Measurements from ENCODE around the gene ROS1.

ROS1 gene

GRCh38 chr6:117270055-117270842 lies 155.5 kb downstream of the ROS1 start:
- TF ChIP-seq PPARA (CRISPR knock-in tag; IDR thresholded peaks at IDR 0.05; ENCODE audit: borderline replicate concordance) (no peak), ZC3H10 (CRISPR knock-in tag; IDR thresholded peaks at IDR 0.05) (no peak), ESRRG (CRISPR knock-in tag; IDR thresholded peaks at IDR 0.05) (no peak)
- TF ChIP-seq, protein P1, sequence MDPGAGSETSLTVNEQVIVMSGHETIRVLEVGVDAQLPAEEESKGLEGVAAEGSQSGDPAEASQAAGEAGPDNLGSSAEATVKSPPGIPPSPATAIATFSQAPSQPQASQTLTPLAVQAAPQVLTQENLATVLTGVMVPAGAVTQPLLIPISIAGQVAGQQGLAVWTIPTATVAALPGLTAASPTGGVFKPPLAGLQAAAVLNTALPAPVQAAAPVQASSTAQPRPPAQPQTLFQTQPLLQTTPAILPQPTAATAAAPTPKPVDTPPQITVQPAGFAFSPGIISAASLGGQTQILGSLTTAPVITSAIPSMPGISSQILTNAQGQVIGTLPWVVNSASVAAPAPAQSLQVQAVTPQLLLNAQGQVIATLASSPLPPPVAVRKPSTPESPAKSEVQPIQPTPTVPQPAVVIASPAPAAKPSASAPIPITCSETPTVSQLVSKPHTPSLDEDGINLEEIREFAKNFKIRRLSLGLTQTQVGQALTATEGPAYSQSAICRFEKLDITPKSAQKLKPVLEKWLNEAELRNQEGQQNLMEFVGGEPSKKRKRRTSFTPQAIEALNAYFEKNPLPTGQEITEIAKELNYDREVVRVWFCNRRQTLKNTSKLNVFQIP (CRISPR knock-in tag; IDR thresholded peaks at IDR 0.05; ENCODE audit: borderline replicate concordance, low read depth), result no peak

DNA sequence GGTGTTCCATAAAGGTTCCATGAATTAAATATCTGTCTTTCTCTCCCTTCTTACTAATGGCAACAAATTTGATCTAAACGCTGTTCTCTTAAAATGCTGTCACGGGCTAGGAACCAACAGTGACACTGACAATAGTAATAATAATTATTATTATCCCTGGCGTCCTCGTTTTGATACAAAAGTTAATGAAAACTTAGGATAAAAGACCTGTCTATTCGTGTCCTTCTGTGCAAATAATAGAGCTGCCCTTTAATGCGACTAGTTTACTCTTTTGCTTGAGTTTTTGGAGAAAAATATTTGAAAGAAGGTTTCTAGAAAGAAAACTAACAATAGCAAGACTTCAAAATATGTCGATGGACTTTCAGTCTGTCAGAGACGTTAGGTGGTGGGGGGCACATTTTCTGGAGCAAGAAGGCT lies 156.1 kb downstream of the ROS1 start:
- TF ChIP-seq, protein P2, sequence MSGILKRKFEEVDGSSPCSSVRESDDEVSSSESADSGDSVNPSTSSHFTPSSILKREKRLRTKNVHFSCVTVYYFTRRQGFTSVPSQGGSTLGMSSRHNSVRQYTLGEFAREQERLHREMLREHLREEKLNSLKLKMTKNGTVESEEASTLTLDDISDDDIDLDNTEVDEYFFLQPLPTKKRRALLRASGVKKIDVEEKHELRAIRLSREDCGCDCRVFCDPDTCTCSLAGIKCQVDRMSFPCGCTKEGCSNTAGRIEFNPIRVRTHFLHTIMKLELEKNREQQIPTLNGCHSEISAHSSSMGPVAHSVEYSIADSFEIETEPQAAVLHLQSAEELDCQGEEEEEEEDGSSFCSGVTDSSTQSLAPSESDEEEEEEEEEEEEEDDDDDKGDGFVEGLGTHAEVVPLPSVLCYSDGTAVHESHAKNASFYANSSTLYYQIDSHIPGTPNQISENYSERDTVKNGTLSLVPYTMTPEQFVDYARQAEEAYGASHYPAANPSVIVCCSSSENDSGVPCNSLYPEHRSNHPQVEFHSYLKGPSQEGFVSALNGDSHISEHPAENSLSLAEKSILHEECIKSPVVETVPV (CRISPR knock-in tag; IDR thresholded peaks at IDR 0.05), result no peak
- ATAC-seq, result no peak

More at GRCh38 chr6:117270055-117270842, 155.5 kb downstream of the ROS1 start:
- ATAC-seq, result peak; percentile 52

GRCh38 chr6:117268924-117269323 lies 156.8 kb downstream of the ROS1 start:
- no peak for ATAC-seq
- TF ChIP-seq, protein P3, sequence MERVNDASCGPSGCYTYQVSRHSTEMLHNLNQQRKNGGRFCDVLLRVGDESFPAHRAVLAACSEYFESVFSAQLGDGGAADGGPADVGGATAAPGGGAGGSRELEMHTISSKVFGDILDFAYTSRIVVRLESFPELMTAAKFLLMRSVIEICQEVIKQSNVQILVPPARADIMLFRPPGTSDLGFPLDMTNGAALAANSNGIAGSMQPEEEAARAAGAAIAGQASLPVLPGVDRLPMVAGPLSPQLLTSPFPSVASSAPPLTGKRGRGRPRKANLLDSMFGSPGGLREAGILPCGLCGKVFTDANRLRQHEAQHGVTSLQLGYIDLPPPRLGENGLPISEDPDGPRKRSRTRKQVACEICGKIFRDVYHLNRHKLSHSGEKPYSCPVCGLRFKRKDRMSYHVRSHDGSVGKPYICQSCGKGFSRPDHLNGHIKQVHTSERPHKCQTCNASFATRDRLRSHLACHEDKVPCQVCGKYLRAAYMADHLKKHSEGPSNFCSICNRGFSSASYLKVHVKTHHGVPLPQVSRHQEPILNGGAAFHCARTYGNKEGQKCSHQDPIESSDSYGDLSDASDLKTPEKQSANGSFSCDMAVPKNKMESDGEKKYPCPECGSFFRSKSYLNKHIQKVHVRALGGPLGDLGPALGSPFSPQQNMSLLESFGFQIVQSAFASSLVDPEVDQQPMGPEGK (CRISPR knock-in tag; IDR thresholded peaks at IDR 0.05; ENCODE audit: borderline replicate concordance), result no peak
- TF ChIP-seq ZC3H10 (CRISPR knock-in tag; IDR thresholded peaks at IDR 0.05), result no peak
- no peak for TF ChIP-seq RARB (CRISPR knock-in tag; IDR thresholded peaks at IDR 0.05)
- TF ChIP-seq TOX (CRISPR knock-in tag; IDR thresholded peaks at IDR 0.05; ENCODE audit: borderline replicate concordance), result no peak
- no peak for TF ChIP-seq PPARA (CRISPR knock-in tag; IDR thresholded peaks at IDR 0.05; ENCODE audit: borderline replicate concordance)
- TF ChIP-seq ZNF8 (CRISPR knock-in tag; IDR thresholded peaks at IDR 0.05), result no peak
- no peak for TF ChIP-seq ZNF565 (CRISPR knock-in tag; conservative IDR thresholded peaks at IDR 0.05; ENCODE audit: low read depth)
- no peak for TF ChIP-seq SNAI2 (CRISPR knock-in tag; IDR thresholded peaks at IDR 0.05)
- TF ChIP-seq ZNF70 (CRISPR knock-in tag; IDR thresholded peaks at IDR 0.05), result no peak
- TF ChIP-seq, protein P2 (CRISPR knock-in tag; IDR thresholded peaks at IDR 0.05), result no peak
- no peak for TF ChIP-seq ZFP3 (CRISPR knock-in tag; IDR thresholded peaks at IDR 0.05)
- no peak for TF ChIP-seq ZFP30 (CRISPR knock-in tag; IDR thresholded peaks at IDR 0.05)
- TF ChIP-seq TCF4 (CRISPR knock-in tag; IDR thresholded peaks at IDR 0.05; ENCODE audit: borderline replicate concordance), result no peak
- no peak for TF ChIP-seq ISL1 (CRISPR knock-in tag; IDR thresholded peaks at IDR 0.05)
- no peak for TF ChIP-seq OSR1 (CRISPR knock-in tag; IDR thresholded peaks at IDR 0.05)
- TF ChIP-seq, protein P4, sequence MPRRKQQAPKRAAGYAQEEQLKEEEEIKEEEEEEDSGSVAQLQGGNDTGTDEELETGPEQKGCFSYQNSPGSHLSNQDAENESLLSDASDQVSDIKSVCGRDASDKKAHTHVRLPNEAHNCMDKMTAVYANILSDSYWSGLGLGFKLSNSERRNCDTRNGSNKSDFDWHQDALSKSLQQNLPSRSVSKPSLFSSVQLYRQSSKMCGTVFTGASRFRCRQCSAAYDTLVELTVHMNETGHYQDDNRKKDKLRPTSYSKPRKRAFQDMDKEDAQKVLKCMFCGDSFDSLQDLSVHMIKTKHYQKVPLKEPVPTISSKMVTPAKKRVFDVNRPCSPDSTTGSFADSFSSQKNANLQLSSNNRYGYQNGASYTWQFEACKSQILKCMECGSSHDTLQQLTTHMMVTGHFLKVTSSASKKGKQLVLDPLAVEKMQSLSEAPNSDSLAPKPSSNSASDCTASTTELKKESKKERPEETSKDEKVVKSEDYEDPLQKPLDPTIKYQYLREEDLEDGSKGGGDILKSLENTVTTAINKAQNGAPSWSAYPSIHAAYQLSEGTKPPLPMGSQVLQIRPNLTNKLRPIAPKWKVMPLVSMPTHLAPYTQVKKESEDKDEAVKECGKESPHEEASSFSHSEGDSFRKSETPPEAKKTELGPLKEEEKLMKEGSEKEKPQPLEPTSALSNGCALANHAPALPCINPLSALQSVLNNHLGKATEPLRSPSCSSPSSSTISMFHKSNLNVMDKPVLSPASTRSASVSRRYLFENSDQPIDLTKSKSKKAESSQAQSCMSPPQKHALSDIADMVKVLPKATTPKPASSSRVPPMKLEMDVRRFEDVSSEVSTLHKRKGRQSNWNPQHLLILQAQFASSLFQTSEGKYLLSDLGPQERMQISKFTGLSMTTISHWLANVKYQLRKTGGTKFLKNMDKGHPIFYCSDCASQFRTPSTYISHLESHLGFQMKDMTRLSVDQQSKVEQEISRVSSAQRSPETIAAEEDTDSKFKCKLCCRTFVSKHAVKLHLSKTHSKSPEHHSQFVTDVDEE (CRISPR knock-in tag; IDR thresholded peaks at IDR 0.05), result no peak
